ENCODE results near the gene KIDINS220. TPM values are rescaled to one million over a fixed set of nuclear protein-coding genes. Genes with fewer than 3 reads are reported as not detected.
A peak's percentile ranks its signal among the peaks of the same experiment; 100 is the strongest.

The KIDINS220 gene
- total RNA-seq, 1 donor: 89.7 TPM

DNA sequence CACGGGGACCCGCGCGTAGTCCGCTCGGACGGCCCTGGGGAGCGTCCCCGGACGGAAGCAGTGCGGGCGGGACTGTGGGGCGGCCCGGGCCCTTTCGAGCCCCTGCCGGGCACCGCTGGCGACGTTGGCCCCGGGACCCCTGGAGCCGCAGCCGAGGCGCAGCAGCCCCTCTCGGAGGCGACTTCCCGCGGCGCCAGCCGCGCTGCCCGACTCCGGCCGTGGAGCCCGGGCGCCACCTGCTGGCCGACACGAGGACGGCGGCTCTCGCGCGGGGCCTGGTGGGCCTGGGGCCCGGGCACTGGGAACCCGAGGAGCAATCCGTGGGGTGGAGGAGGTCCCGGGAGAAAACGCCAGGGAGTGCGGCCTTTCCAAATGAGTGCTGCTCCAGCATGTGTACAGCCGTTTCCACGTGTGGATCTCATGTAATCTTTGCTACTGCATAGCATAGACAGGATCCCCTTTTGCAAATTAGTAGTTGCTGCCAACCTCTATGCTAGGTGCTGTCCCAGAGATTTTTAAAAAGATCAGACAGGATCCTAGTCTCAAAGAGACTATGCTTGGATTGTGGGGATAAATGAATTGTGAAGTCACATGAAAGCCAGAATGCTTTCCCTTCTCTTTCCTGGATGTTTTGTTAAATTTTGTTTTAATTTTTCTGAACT, 151.6 kb downstream of the KIDINS220 start:
- H3K4me3 ChIP-seq (ENCODE audit: low read depth, low read length): peak overlapping the region; percentile 93
- TF ChIP-seq, protein P1, sequence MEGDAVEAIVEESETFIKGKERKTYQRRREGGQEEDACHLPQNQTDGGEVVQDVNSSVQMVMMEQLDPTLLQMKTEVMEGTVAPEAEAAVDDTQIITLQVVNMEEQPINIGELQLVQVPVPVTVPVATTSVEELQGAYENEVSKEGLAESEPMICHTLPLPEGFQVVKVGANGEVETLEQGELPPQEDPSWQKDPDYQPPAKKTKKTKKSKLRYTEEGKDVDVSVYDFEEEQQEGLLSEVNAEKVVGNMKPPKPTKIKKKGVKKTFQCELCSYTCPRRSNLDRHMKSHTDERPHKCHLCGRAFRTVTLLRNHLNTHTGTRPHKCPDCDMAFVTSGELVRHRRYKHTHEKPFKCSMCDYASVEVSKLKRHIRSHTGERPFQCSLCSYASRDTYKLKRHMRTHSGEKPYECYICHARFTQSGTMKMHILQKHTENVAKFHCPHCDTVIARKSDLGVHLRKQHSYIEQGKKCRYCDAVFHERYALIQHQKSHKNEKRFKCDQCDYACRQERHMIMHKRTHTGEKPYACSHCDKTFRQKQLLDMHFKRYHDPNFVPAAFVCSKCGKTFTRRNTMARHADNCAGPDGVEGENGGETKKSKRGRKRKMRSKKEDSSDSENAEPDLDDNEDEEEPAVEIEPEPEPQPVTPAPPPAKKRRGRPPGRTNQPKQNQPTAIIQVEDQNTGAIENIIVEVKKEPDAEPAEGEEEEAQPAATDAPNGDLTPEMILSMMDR (IDR thresholded peaks at IDR 0.05; ENCODE audit: insufficient read depth, low read length): peak; percentile 66
- DNase-seq (ENCODE audit: low read depth): peak; percentile 50

DNA sequence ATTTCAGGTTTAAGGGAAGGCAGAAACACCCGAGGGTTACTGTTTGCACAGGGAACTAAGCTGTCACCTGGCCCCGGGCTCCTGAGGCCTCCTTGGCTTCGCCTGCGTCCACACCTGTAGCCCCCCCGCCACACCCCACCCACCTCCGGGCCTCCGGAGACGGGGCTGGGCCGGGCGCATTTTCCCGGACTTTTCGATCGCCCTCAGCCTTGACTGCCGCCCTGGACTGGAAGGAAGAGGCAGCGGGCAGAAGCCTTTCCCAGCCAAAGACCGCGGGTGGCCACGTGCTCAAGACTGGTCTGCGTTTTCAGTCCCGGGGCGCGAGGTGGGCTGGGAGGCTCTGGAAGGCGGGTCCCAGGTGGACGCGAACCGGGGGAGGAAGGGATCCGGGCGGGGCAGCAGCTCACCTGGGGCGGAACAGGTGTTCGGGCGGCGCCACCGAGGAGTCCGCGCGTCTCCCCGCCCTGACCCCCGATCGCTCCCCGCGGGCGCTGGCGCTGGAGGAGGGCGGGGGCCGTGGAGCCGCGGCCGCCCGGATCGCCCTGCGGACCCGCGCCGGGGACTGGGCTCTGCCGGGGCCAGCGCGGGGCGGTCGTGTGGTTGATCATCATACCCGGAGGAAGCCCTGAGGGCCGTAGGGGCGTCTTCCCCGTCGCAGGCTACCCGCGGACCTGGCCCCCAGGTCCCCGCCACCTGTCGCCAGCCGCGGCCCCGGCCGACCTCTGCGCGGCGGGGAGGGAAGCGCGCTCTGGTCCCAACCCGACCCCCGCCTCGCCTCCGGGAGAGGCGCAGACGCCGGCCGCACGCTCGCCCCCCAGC, 152.3 kb downstream of the KIDINS220 start:
- TF ChIP-seq, protein P1 (IDR thresholded peaks at IDR 0.05; ENCODE audit: insufficient read depth, low read length): no peak
- DNase-seq (ENCODE audit: low read depth): peak; percentile 68
- H3K4me3 ChIP-seq (ENCODE audit: low read depth, low read length): peak overlapping the region; percentile 93

DNA sequence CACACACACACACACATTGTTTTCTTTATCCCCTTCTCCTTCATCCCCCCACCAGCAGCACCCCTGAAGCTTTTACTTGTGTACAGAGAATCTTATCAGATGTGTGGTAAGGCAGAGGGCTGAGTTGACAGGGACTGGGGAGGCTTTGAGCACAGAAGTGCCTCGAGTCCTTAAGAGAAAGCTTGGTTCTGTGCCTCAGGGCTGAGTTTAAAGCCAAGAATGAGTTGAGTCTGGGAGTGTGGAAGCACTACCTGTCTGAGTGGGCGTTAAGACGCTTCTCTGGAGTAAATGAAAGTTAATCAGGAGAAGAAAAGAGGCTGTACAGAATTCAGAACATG, 152.9 kb downstream of the KIDINS220 start:
- peak overlapping the region; percentile 93 for H3K4me3 ChIP-seq (ENCODE audit: low read depth, low read length)
- TF ChIP-seq, protein P1 (IDR thresholded peaks at IDR 0.05; ENCODE audit: insufficient read depth, low read length): no peak
- DNase-seq (ENCODE audit: low read depth): peak; percentile 67

DNA sequence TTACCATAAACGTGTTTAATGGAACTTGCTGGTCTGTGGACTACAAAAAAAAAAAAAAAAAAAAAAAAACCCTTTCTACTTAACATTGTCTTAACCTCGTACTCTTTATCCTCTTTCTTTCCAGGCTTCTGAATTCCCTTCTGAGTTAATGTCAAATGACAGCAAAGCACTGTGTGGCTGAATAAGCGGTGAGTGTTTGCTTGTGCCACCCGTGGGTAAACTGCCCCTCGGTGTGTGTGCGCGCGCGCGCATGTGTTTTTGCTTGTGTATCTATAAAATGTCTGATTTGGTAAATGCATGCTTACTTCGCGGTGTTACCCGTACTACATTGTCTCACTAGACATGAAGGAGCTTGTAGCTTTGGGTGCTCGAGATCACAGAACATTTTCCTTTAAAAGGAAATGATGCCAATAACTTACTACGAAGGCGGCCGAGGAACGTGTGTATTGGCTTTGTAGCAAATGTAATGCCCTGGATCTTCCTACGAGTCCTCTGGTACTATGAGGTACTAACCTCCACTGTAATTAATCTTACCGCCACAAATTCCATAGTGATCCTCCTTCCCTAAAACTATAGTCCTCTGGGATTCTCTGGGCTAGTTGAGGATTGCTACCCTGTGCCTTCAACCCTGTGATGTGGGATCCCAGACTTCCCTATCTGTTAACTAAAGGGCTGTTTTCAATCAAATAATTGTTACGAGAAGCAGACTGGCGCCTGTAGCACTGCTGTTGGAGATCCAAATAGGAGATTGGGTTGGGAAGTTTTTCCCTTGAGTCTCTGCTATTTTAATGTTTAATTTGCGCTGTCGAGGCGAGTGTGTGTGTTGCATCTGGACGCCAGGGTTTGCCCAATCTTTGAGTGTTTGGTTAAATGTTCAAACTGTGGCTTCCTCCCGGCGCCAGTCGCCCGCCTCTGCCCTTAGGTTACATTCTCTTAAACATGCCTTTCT, 154.4 kb downstream of the KIDINS220 start:
- TF ChIP-seq, protein P1 (IDR thresholded peaks at IDR 0.05; ENCODE audit: insufficient read depth, low read length): no peak
- peak; percentile 70 for DNase-seq (ENCODE audit: low read depth)
- H3K4me3 ChIP-seq (ENCODE audit: low read depth, low read length): peak overlapping the region; percentile 93

DNA sequence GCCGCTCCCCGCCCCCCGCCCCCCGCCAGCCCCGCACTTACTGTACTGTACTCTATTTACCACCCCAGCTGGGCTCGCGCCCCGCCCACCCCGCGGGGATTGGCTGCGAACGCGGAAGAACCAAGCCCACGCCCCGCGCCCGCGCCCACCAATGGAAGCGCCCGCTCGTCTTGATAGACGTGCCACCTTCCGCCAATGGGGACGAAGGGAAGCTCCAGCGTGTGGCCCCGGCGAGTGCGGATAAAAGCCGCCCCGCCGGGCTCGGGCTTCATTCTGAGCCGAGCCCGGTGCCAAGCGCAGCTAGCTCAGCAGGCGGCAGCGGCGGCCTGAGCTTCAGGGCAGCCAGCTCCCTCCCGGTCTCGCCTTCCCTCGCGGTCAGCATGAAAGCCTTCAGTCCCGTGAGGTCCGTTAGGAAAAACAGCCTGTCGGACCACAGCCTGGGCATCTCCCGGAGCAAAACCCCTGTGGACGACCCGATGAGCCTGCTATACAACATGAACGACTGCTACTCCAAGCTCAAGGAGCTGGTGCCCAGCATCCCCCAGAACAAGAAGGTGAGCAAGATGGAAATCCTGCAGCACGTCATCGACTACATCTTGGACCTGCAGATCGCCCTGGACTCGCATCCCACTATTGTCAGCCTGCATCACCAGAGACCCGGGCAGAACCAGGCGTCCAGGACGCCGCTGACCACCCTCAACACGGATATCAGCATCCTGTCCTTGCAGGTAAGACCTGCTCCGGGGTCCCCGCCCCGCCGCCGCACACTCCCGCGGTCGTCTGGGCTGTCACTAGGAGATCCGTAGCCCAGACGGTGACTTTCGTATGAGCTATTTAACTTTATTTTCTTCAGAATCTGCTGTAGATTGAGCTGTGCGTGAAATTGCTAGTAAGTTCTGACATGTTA, 155.4 kb downstream of the KIDINS220 start, which contains the start of gene ID2:
Gene ID2, plus strand, starts transcription at position 271 of the 907 bp plus-strand sequence. Its CDS starts 110 bp downstream, at position 381.
- peak within 1 kb of the TSS; percentile 93 for H3K4me3 ChIP-seq (ENCODE audit: low read depth, low read length)
- DNase-seq (ENCODE audit: low read depth): peak; percentile 99
- TF ChIP-seq, protein P1 (IDR thresholded peaks at IDR 0.05; ENCODE audit: insufficient read depth, low read length): no peak

Data from fibroblast of the aortic adventitia (primary cell).